HEK293 (cell line): ENCODE measurements around the gene ADCYAP1R1.

Experiments used
- CTCF ChIP-seq: fragments of 450-650 bp; formaldehyde crosslinking; IDR thresholded peaks from 2 replicates; pipeline ENCODE4 v1.5.1; 2016; ENCODE audit warnings: missing biosample characterization, missing genetic modification characterization
- ZNF501 ChIP-seq: fragments of 450-650 bp; formaldehyde crosslinking; IDR thresholded peaks from 2 replicates; pipeline ENCODE4 v1.5.1; 2016; ENCODE audit warnings: missing biosample characterization, missing genetic modification characterization
- ZNF530 ChIP-seq: fragments of 450-650 bp; formaldehyde crosslinking; IDR thresholded peaks from 2 replicates; pipeline ENCODE4 v1.5.1; 2016; ENCODE audit warnings: low read depth, missing biosample characterization, missing genetic modification characterization
- ZNF610 ChIP-seq: fragments of 450-650 bp; formaldehyde crosslinking; IDR thresholded peaks from 2 replicates; pipeline ENCODE4 v1.5.1; 2016; ENCODE audit warnings: missing biosample characterization, missing genetic modification characterization, borderline replicate concordance
- TF ChIP-seq, protein P1 (sequence below): fragments of 450-650 bp; formaldehyde crosslinking; IDR thresholded peaks from 2 replicates; pipeline ENCODE4 v1.5.1; 2016; ENCODE audit warnings: missing biosample characterization, missing genetic modification characterization
- TF ChIP-seq, protein P2 (sequence below): sonication (generic); formaldehyde crosslinking; IDR thresholded peaks from 2 replicates; pipeline ENCODE4 v1.8.1; 2022; ENCODE audit warnings: mild to moderate bottlenecking, moderate library complexity, missing genetic modification reagents

- TF ChIP-seq ZNF530 (tag by site-specific recombination) (no peak), CTCF (no peak), ZNF501 (tag by site-specific recombination) (no peak), ZNF610 (tag by site-specific recombination) (no peak)
- TF ChIP-seq, protein P1, sequence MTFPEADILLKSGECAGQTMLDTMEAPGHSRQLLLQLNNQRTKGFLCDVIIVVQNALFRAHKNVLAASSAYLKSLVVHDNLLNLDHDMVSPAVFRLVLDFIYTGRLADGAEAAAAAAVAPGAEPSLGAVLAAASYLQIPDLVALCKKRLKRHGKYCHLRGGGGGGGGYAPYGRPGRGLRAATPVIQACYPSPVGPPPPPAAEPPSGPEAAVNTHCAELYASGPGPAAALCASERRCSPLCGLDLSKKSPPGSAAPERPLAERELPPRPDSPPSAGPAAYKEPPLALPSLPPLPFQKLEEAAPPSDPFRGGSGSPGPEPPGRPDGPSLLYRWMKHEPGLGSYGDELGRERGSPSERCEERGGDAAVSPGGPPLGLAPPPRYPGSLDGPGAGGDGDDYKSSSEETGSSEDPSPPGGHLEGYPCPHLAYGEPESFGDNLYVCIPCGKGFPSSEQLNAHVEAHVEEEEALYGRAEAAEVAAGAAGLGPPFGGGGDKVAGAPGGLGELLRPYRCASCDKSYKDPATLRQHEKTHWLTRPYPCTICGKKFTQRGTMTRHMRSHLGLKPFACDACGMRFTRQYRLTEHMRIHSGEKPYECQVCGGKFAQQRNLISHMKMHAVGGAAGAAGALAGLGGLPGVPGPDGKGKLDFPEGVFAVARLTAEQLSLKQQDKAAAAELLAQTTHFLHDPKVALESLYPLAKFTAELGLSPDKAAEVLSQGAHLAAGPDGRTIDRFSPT, result no peak
- TF ChIP-seq, protein P2, sequence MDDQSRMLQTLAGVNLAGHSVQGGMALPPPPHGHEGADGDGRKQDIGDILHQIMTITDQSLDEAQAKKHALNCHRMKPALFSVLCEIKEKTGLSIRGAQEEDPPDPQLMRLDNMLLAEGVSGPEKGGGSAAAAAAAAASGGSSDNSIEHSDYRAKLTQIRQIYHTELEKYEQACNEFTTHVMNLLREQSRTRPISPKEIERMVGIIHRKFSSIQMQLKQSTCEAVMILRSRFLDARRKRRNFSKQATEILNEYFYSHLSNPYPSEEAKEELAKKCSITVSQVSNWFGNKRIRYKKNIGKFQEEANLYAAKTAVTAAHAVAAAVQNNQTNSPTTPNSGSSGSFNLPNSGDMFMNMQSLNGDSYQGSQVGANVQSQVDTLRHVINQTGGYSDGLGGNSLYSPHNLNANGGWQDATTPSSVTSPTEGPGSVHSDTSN (CRISPR knock-in tag), result no peak
Observed at GRCh38 chr7:31033674-31034300, 18.3 kb upstream of the ADCYAP1R1 start.
